HepG2 (cell line): ENCODE results near the gene RAD51AP1. TPM values are rescaled to one million over a fixed set of nuclear protein-coding genes. Genes with fewer than 3 reads are reported as not detected.

Source experiments
- CREB1 ChIP-seq, 2 experiments: fragments of 450-650 bp in 1 of 2; IDR thresholded peaks; 2 replicates each; pipeline ENCODE4 v1.6.1; 2016 to 2017; ENCODE audit warnings: control low read depth in 1 of 2, mild to moderate bottlenecking in 1 of 2, missing compliant biosample characterization in 1 of 2, missing genetic modification characterization in 1 of 2
- GABPA ChIP-seq, 2 experiments: IDR thresholded peaks; 2 replicates each; pipeline ENCODE4 v1.6.1; 2011 to 2016; ENCODE audit warnings: low read depth in 2 of 2, low read length in 1 of 2, missing biosample characterization in 1 of 2, missing genetic modification characterization in 1 of 2
- HDAC6 ChIP-seq: fragments of 200-600 bp; sonication (generic); IDR thresholded peaks from 2 replicates; pipeline ENCODE4 v1.7.0; 2017; ENCODE audit warnings: mild to moderate bottlenecking, antibody characterized with exemption, low read length, low read depth
- ISX ChIP-seq: sonication (generic); formaldehyde crosslinking; conservative IDR thresholded peaks from 2 replicates; pipeline ENCODE4 v1.5.0; 2020; ENCODE audit warnings: missing genetic modification reagents
- JUN ChIP-seq: sonication (generic); formaldehyde crosslinking; IDR thresholded peaks from 2 replicates; pipeline ENCODE4 v1.4.0; 2020; ENCODE audit warnings: mild to moderate bottlenecking, missing genetic modification reagents
- MAFK ChIP-seq, 2 experiments: IDR thresholded peaks in 1 of 2; conservative IDR thresholded peaks in 1 of 2; 2 replicates each; pipeline ENCODE4 v1.6.1; 2011; ENCODE audit warnings: improper control_type of control experiment in 2 of 2, low read length in 2 of 2
- MZF1 ChIP-seq: sonication (generic); formaldehyde crosslinking; IDR thresholded peaks from 2 replicates; pipeline ENCODE4 v1.8.1; 2023; ENCODE audit warnings: mild to moderate bottlenecking, missing genetic modification reagents, borderline replicate concordance
- RBM22 ChIP-seq: fragments of 200-400 bp; formaldehyde crosslinking; optimal IDR thresholded peaks from 2 replicates; pipeline ENCODE3; 2017; ENCODE audit warnings: mild to moderate bottlenecking, low read length, moderate library complexity
- REXO4 ChIP-seq: sonication (generic); formaldehyde crosslinking; IDR thresholded peaks from 2 replicates; pipeline ENCODE4 v1.8.0; 2022; ENCODE audit warnings: missing genetic modification reagents, mild to moderate bottlenecking, borderline replicate concordance
- STAT6 ChIP-seq: sonication (generic); formaldehyde crosslinking; IDR thresholded peaks from 2 replicates; pipeline ENCODE4 v1.4.0; 2020; ENCODE audit warnings: missing genetic modification reagents, mild to moderate bottlenecking, borderline replicate concordance
- U2AF2 ChIP-seq: fragments of 200-400 bp; formaldehyde crosslinking; IDR thresholded peaks from 2 replicates; pipeline ENCODE4 v1.6.1; 2017; ENCODE audit warnings: low read depth, mild to moderate bottlenecking, low read length
- ZFAT ChIP-seq: sonication (generic); formaldehyde crosslinking; conservative IDR thresholded peaks from 2 replicates; pipeline ENCODE4 v1.8.1; 2023; ENCODE audit warnings: missing genetic modification reagents, inconsistent platforms
- ZNF333 ChIP-seq: sonication (generic); formaldehyde crosslinking; IDR thresholded peaks from 2 replicates; pipeline ENCODE4 v1.4.0; 2020; ENCODE audit warnings: mild to moderate bottlenecking, missing genetic modification reagents, borderline replicate concordance
- ZNF33A ChIP-seq: sonication (generic); formaldehyde crosslinking; IDR thresholded peaks from 2 replicates; pipeline ENCODE4 v1.5.1; 2020; ENCODE audit warnings: missing genetic modification reagents, mild to moderate bottlenecking, moderate library complexity, borderline replicate concordance
- ZNF430 ChIP-seq: sonication (generic); formaldehyde crosslinking; IDR thresholded peaks from 2 replicates; pipeline ENCODE4 v1.9.0; 2021; ENCODE audit warnings: mild to moderate bottlenecking, missing genetic modification reagents
- ZNF557 ChIP-seq: sonication (generic); formaldehyde crosslinking; IDR thresholded peaks from 2 replicates; pipeline ENCODE4 v1.4.0; 2020; ENCODE audit warnings: missing genetic modification reagents
- ZNF615 ChIP-seq: sonication (generic); formaldehyde crosslinking; IDR thresholded peaks from 2 replicates; pipeline ENCODE4 v1.5.0; 2020; ENCODE audit warnings: mild to moderate bottlenecking, missing genetic modification reagents, borderline replicate concordance
- ZNF709 ChIP-seq: sonication (generic); formaldehyde crosslinking; IDR thresholded peaks from 2 replicates; pipeline ENCODE4 v1.5.0; 2020; ENCODE audit warnings: mild to moderate bottlenecking, missing genetic modification reagents
- ZNF816 ChIP-seq: sonication (generic); formaldehyde crosslinking; IDR thresholded peaks from 2 replicates; pipeline ENCODE4 v1.8.0; 2022; ENCODE audit warnings: missing genetic modification reagents, mild to moderate bottlenecking, borderline replicate concordance
- polyA plus RNA-seq, 8 experiments: library from polyadenylated mRNA; depleted of rRNA in 3 of 8; stranded (reverse) in 7 of 8; unstranded in 1 of 8; fragments of >200 nt; fragmentation: Illumina TruSeq in 4 of 8; extraction: Trizol in 4 of 8; gene quantifications; 2 replicates each; pipeline versions ENCODE4 v1.2.1 to v1.2.3, GENCODE V29; 2011 to 2016; ENCODE audit warnings: low read depth in 4 of 8, missing spikeins in 1 of 8, mixed read lengths in 1 of 8; ENCODE audit not compliant: insufficient read depth in 1 of 8
- total RNA-seq, 5 experiments: library from RNA; depleted of rRNA; stranded (reverse); fragments of >200 nt; fragmentation: Illumina TruSeq; extraction: Trizol; gene quantifications; 2 replicates each; pipeline ENCODE4 v1.2.3, GENCODE V29; 2016; ENCODE audit warnings: low read depth in 1 of 5
- TF ChIP-seq, protein P1 (sequence below): fragments of 450-650 bp; IDR thresholded peaks from 2 replicates; pipeline ENCODE4 v1.6.1; 2017; ENCODE audit warnings: mild to moderate bottlenecking
- TF ChIP-seq, protein P2 (sequence below): sonication (generic); formaldehyde crosslinking; IDR thresholded peaks from 2 replicates; pipeline ENCODE4 v1.4.0; 2020; ENCODE audit warnings: low read depth, mild to moderate bottlenecking, missing genetic modification reagents

RAD51AP1 gene
- total and polyA plus RNA-seq, 2 of the 13 experiments (the other 11 are each of a cell fraction or from before 2014, with no cell fraction given): 16.6 to 49.3 TPM

DNA sequence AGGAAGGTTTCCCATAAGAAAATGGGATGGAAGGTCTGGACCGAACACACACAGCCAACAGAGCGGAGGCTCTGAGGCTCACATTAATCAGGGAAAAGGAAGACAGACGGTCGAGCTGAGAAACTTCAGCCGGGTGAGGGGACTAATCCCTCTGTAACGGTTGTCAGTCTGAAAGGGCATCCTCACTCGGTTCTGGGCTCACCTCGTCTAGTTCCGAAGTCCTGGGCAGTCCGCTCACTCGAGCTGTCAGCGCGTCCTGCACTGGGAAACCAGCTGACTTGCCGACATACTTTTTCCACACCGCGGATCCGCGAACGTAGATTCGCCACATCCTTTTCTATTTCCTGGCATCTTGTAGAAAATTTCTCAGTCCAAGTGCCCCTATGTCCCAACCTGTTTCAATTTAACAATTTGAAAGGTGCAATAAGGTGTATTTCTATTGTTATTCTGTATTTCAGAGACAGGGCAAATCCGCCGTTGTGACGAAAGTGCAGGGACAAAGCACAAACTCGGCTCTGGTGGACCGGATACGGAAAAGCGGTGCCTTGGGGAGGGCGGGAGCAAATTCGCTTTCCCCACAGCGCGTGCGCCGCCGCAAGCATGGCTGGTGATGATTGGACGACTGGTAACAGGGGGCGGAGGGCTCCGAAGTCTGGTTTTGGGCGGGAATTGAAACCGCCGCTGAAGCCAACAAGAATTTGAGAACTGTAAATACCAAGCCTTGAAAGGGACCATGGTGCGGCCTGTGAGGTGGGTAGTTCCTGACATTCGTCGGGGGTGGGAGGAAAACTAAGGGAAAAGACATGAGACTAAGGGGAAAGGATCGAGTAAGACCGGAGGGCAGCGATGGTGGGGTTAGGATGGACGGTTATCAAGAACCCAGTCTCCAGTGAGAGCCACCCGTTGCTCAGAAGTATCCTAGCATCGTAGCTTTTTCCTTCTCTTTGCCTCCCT lies at the start of gene RAD51AP1 (continued):
- TF ChIP-seq MAFK (conservative IDR thresholded peaks at IDR 0.05 in 1 of 2, IDR thresholded peaks at IDR 0.05 in 1 of 2; ENCODE audit: low read length in 2 of 2) (peak in 1 of 2 experiments; percentile 0; a peak in 1 of 4 replicates), ZNF557 (CRISPR knock-in tag) (no peak), MZF1 (CRISPR knock-in tag) (no peak), ZNF430 (CRISPR knock-in tag) (no peak), ZNF333 (CRISPR knock-in tag) (0 out of 2 replicates have a peak, but pooled peaks have one; percentile 7), ZNF33A (CRISPR knock-in tag) (no peak), RBM22 (no peak), ISX (CRISPR knock-in tag) (no peak), ZNF709 (CRISPR knock-in tag) (no peak), U2AF2 (no peak), ZNF816 (CRISPR knock-in tag) (no peak), CREB1 (IDR thresholded peaks at IDR 0.05) (peak; percentile 50; the same call in 1 of the 2 replicates), CREB1 (CRISPR knock-in tag; IDR thresholded peaks at IDR 0.05) (peak; percentile 91), STAT6 (CRISPR knock-in tag) (no peak), ZNF615 (no peak), REXO4 (CRISPR knock-in tag) (no peak), JUN (CRISPR knock-in tag) (no peak), ZFAT (CRISPR knock-in tag) (peak; percentile 100), HDAC6 (no peak), GABPA (IDR thresholded peaks at IDR 0.05; ENCODE audit: low read depth, low read length) (peak; percentile 82), GABPA (CRISPR knock-in tag; IDR thresholded peaks at IDR 0.05; ENCODE audit: low read depth) (peak; percentile 99)
- TF ChIP-seq, protein P1, sequence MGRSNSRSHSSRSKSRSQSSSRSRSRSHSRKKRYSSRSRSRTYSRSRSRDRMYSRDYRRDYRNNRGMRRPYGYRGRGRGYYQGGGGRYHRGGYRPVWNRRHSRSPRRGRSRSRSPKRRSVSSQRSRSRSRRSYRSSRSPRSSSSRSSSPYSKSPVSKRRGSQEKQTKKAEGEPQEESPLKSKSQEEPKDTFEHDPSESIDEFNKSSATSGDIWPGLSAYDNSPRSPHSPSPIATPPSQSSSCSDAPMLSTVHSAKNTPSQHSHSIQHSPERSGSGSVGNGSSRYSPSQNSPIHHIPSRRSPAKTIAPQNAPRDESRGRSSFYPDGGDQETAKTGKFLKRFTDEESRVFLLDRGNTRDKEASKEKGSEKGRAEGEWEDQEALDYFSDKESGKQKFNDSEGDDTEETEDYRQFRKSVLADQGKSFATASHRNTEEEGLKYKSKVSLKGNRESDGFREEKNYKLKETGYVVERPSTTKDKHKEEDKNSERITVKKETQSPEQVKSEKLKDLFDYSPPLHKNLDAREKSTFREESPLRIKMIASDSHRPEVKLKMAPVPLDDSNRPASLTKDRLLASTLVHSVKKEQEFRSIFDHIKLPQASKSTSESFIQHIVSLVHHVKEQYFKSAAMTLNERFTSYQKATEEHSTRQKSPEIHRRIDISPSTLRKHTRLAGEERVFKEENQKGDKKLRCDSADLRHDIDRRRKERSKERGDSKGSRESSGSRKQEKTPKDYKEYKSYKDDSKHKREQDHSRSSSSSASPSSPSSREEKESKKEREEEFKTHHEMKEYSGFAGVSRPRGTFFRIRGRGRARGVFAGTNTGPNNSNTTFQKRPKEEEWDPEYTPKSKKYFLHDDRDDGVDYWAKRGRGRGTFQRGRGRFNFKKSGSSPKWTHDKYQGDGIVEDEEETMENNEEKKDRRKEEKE: no peak
- TF ChIP-seq, protein P2, sequence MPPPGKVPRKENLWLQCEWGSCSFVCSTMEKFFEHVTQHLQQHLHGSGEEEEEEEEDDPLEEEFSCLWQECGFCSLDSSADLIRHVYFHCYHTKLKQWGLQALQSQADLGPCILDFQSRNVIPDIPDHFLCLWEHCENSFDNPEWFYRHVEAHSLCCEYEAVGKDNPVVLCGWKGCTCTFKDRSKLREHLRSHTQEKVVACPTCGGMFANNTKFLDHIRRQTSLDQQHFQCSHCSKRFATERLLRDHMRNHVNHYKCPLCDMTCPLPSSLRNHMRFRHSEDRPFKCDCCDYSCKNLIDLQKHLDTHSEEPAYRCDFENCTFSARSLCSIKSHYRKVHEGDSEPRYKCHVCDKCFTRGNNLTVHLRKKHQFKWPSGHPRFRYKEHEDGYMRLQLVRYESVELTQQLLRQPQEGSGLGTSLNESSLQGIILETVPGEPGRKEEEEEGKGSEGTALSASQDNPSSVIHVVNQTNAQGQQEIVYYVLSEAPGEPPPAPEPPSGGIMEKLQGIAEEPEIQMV (CRISPR knock-in tag): peak; percentile 19; the same call in 1 of the 2 replicates
